D721Med (cell line): ENCODE results near the gene PSG5.
"Not testable (repeated sequence)": the region's sequence is repeated elsewhere in the genome, so short reads cannot be mapped to it uniquely, and the experiment has no call there.

Experiments
- DNase-seq: peaks from one replicate; pipeline ENCODE4 v3.0.0; 2011; ENCODE audit warnings: low spot score; ENCODE audit not compliant: insufficient read length
- FAIRE-seq: peaks from 2 replicates; lab custom pipeline; 2011; peaks lifted over from hg19 to GRCh38; lab: Jason Lieb, UNC
- CTCF ChIP-seq: IDR thresholded peaks from 2 replicates; pipeline ENCODE4 v1.5.1; 2012; ENCODE audit warnings: mild to moderate bottlenecking, control low read depth; ENCODE audit not compliant: insufficient read depth; ENCODE audit errors: missing control alignments

Gene PSG5

GRCh38 chr19:43148233-43148632 is 38.1 kb downstream of the PSG5 start:
- DNase-seq (no peak), FAIRE-seq (no peak)
- no peak for TF ChIP-seq CTCF

GRCh38 chr19:43141763-43142162 is 44.6 kb downstream of the PSG5 start:
- DNase-seq, FAIRE-seq: not testable (repeated sequence)

- TF ChIP-seq CTCF: no peak
- FAIRE-seq (no peak), DNase-seq (no peak)
Observed at GRCh38 chr19:43132696-43133095, 53.6 kb downstream of the PSG5 start.

- FAIRE-seq, DNase-seq: not testable (repeated sequence)
Observed at GRCh38 chr19:43131281-43131842, 55.0 kb downstream of the PSG5 start.

- not testable (repeated sequence) for DNase-seq, FAIRE-seq
Observed at GRCh38 chr19:43129197-43129596, 57.1 kb downstream of the PSG5 start.

- DNase-seq, FAIRE-seq: not testable (repeated sequence)
Observed at GRCh38 chr19:43127336-43127735, 59.0 kb downstream of the PSG5 start.

GRCh38 chr19:43126720-43127119 is 59.6 kb downstream of the PSG5 start:
- FAIRE-seq (no peak), DNase-seq (no peak)
- TF ChIP-seq CTCF: no peak

GRCh38 chr19:43124360-43124759 is 62.0 kb downstream of the PSG5 start:
- no peak for DNase-seq
- no peak for FAIRE-seq
- no peak for TF ChIP-seq CTCF

- DNase-seq, FAIRE-seq: not testable (repeated sequence)
Observed at GRCh38 chr19:43120433-43121026, 65.8 kb downstream of the PSG5 start.

GRCh38 chr19:43119526-43119925 is 66.8 kb downstream of the PSG5 start:
- DNase-seq, FAIRE-seq: not testable (repeated sequence)
